ENCODE results near the gene FYB1.

DNA sequence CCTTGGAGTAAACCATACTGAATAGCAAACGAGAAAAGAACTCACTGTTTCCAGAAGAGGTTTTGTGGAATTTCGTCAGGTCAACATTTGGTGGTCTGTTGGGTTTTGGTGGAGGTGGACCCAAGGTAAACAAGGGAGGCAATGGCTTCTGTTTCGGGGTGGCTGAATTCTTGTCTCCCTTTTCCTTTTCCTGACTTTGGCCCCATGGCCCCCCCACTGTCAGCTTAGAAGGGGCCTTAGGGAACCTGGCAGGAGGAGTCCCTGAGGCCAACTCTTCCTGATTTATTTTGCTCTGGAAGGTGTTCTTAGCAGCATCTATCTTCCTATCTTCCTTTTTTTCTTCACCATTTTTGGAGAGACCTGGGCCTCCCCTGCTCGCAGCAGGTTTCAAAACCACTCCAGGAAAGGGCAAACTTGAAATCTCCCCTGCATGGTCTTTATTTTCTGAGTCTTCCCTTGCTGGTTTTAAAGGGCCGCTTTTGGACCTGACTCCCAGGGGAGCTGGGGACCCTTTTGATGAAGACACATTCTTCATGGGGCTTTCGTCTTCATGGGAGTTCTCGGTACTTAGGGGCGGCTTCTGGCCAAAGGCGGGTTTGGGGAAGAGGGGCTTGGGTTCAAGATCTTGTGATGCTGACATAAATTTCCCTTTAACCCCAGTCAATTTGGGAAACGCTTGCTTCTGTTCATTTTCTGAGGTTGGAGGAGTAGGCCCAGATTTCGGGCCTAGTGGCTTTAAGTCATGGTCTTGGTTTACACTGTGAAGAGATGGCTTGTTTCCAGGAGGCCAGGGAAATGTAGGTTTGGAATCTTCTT lies 17.4 kb downstream of the FYB1 start:
- TF ChIP-seq, protein P1, sequence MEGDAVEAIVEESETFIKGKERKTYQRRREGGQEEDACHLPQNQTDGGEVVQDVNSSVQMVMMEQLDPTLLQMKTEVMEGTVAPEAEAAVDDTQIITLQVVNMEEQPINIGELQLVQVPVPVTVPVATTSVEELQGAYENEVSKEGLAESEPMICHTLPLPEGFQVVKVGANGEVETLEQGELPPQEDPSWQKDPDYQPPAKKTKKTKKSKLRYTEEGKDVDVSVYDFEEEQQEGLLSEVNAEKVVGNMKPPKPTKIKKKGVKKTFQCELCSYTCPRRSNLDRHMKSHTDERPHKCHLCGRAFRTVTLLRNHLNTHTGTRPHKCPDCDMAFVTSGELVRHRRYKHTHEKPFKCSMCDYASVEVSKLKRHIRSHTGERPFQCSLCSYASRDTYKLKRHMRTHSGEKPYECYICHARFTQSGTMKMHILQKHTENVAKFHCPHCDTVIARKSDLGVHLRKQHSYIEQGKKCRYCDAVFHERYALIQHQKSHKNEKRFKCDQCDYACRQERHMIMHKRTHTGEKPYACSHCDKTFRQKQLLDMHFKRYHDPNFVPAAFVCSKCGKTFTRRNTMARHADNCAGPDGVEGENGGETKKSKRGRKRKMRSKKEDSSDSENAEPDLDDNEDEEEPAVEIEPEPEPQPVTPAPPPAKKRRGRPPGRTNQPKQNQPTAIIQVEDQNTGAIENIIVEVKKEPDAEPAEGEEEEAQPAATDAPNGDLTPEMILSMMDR (conservative IDR thresholded peaks at IDR 0.05; ENCODE audit: low read depth, low read length): no peak
- TF ChIP-seq EZH2phosphoT487 (IDR thresholded peaks at IDR 0.05; ENCODE audit: borderline replicate concordance, low read length): no peak

Measured in PC-3 (cell line).